GM18868 (cell line): ENCODE measurements around the gene FARS2.

Experiments
- ATAC-seq: cut with Tn5 transposase; IDR thresholded peaks from one replicate; pipeline ENCODE4 v1.9.1; 2021; ENCODE audit warnings: mild to moderate bottlenecking, moderate library complexity; ENCODE audit not compliant: unreplicated experiment

The FARS2 gene

GRCh38 chr6:5459346-5459745 lies 198.0 kb downstream of the FARS2 start:
- ATAC-seq = no peak

DNA sequence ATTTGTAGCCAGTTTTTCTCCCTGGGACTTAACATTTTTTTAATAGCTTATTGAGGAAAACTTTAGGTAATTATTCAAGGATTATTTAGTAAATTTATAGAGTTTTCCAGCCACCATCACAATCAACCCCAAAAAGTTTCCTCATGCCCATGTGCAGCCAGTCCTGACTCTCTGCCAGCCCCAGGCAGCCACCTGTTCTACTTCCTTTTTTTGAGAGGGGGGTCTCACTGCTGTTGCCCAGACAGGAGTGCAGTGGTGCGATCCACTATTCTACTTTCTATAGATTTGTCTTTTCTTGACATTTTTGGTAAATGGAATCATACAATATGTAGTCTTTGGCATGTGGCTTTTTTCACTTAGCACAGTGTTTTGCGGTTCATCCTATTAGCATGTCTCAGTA lies 200.1 kb downstream of the FARS2 start:
- ATAC-seq = no peak

DNA sequence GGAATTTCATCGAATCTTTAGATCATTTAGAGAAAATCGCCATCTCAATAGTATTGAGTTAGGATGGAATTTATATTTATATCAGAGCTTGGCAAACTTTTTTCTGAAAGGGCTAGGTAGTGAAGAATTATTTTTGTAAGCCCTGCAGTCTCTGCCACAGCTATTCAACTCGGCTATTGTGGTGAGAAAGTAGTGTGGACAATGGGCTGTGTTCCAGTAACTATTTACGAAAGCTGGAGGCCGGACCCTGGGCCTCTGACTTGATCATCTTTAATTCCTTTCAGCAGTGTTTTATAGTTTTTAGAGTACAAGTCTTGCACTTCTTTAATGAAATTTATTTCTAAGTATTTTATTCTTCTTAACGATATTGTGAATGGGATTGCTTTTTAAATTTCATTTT lies 201.5 kb downstream of the FARS2 start:
- no peak for ATAC-seq

GRCh38 chr6:5463690-5464089 lies 202.4 kb downstream of the FARS2 start:
- ATAC-seq = no peak

- no peak for ATAC-seq
Measured at GRCh38 chr6:5464099-5464885, 203.0 kb downstream of the FARS2 start.

DNA sequence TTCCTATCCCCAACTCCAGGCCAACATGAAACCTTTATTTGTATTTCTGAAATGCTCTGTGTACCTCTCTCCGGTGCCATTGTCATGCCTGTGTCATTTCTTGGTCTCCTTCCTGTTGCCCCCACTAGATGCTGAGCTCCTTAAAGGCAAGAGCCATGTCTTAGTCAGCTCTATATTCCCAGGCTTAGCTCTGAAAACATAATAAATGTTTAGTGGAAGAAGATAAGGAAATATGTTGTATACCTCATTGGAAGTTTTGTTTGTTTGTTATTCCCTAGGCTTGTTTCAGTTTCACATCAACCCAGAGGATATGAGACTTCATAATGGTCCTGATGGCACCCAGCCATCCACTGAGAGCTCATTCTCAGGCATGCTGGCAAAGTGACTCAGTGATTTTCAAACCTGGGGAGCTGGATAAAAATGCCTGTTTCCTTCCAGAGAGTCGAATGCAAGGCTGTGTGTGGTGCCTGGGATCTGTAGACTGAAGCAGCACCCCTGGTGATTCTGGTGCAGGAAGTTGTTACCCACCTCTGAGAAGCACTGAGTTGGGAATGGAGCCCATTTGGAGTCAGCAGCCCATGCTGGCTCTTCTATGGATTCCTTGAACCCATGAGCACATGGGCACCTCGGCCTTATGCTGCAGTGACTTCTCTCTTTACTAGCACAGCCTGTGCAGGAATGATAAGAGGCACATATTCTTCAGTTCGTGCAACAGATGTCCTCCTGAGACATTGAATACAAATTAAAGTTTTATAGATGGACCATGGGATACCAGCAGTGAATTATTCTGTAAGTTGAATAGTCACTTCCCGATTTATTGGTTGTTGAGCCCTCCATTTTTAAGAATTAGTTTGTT lies 205.2 kb downstream of the FARS2 start:
- ATAC-seq = no peak

GRCh38 chr6:5468586-5468985 lies 207.3 kb downstream of the FARS2 start:
- no peak for ATAC-seq

DNA sequence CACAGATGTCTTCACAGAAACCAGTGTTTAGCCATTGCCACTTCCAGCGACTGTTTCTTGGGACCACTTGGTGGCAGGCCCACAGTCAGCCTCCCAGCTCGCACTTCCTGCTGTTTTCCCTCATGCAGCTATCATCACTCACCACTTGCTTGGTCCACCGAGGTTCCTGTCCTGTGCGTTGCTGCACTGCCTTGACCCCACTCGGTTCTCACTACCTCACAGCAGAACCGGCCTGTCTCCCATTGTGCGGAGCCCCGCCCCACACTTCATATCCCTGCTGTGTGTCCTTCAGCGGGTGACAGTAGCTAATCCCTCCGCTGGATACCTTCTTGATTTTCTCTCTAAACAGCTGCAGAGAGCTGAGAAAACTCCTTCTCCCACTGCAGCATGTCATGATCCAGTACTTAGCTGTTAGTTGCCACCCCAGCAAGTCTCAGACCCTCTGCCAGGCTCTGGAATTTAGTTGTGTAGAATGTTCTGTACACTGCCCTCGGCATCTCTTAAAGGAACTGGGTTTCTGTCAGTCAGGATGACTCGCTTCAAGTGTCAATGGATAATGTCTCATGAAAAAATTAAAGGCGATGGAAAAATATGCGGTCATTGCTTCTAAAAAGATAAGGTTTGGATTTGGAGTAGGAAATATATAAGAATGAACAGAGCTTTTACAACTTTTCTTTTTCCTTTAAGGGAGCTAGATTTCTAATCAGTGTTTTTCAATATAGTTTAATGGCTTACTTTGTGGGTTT lies 208.0 kb downstream of the FARS2 start:
- ATAC-seq = no peak

GRCh38 chr6:5471044-5471443 lies 209.7 kb downstream of the FARS2 start:
- ATAC-seq = peak; percentile 74

DNA sequence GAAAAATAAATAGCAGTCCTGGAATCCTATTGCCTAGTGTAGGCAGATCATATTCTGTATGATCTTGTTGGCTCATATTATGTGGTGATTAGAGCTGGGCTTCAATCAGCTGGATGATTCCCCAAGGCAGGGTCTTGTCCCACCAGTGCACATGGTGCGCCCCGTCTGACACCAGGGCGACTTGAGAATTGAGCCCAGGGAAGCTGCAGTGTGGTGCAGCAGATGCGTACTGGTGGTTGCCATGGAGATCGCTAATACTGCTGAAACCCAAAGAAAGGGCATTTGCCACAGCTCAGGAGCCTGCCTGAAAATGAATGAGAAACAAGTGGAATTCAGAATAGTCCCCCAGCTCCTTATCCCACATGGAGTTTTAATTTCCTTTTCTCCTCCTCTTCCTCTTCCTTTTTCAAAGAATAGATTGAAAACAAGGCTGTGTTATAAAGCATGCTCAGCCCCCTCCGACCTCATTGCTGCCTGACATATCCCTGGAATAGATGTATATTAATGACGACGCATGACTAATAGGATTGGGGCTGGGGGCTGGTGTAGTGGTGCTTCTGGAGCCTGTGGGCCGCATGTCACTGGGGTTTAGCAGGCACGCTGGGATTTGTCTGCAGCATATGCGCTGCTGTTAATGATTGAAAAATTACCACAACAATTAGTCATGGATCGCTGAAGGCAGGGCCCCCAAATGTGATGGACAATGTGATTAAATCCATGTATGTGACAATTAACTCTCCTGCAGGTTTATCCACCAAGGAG lies 210.5 kb downstream of the FARS2 start:
- ATAC-seq = no peak

- ATAC-seq = no peak
Measured at GRCh38 chr6:5472571-5472970, 211.3 kb downstream of the FARS2 start.

GRCh38 chr6:5475779-5476178 lies 214.5 kb downstream of the FARS2 start:
- no peak for ATAC-seq

DNA sequence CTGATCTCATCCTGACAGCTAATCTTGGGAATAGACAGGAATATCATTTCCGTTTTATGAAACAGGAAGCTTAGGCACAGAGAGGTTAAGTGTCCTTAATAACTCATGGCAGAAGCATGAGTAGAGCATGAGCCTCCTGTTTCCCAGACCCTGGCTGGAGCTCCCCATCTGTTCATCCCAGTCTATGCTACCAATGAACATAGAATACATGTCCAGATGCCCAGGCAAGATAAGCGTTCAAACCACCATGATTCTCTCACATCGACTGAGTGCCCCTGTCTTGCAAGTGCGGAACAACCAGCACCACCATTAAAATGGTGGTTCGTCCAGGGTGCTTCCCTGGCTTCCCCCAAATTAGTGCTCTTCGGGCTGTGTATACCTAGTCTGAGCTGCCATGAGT lies 217.1 kb downstream of the FARS2 start:
- no peak for ATAC-seq

- ATAC-seq = no peak
Measured at GRCh38 chr6:5481033-5481432, 219.7 kb downstream of the FARS2 start.

GRCh38 chr6:5481750-5482149 lies 220.4 kb downstream of the FARS2 start:
- ATAC-seq = no peak

DNA sequence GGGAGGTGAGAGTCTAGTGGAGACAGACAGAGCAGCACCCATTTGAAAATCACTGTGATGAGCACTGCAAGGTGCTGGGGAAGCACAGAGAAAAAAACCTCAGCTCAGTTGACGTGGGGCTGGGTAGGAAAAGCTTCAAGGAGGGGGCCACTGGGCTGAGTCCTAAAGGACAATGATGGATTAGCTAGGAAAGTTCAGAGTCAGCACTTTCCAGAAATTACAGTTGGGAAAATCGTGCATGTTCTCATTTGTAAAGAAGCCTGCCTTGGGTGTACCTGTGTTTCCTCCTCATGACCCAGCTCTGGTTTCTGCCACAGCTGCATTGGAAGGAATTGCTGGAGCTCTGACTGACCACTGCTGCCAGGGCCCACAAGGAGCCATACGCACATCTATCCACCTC lies 221.3 kb downstream of the FARS2 start:
- no peak for ATAC-seq

- no peak for ATAC-seq
Measured at GRCh38 chr6:5484692-5485091, 223.4 kb downstream of the FARS2 start.

DNA sequence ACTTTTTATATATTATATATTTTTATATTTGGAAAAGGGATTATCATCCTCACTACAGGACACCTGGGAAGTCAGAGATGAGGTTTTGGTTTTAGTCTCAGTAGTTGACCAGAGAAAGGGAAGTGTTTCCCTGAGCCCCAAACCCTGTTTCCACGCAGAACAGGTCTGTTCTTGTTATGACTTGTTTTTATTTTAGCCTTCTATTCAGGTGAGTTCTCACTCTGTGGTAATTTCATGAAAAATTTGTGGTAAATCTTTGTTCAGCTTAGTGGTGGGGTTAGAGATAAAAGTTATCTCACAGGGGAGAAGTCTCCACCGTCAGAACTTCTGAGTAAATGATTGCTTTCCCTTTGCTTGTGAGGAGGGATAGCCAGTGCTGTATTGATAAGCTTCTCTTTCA lies 224.9 kb downstream of the FARS2 start:
- ATAC-seq = peak; percentile 91

- no peak for ATAC-seq
Measured at GRCh38 chr6:5490501-5491069, 229.3 kb downstream of the FARS2 start.

- ATAC-seq = no peak
Measured at GRCh38 chr6:5492356-5492755, 231.0 kb downstream of the FARS2 start.
